ENCODE measurements around the gene RAB40B. TPM values are rescaled to one million over a fixed set of nuclear protein-coding genes. Genes with fewer than 3 reads are reported as not detected.

Gene RAB40B
- total RNA-seq, 2 donors from 2014 or later, result 18.2 to 39.9 TPM

DNA sequence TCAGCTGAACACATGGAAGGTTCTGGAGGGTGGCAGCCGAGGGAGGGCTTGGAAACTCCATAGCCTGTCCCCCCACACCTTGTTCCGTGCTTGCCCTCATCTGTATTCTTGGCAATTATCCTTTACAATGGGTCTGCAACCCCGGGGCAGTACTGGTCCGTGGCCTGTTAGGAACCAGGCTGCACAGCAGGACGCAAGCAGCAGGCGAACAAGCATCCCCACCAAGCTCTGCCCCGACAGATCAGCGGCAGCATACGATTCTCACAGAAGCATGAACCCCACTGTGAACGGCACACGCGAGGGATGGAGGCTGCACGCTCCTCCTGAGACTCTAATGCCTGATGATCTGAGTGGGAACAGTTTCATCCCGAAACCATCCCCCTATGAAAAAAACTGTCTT, 56.5 kb downstream of the RAB40B start:
- 89 to 95% methylated on average over 3 to 14 of the region's 14 CpGs for WGBS, 2 donors
- peak overlapping the region in 1 of 4 donors; percentile 13 for H3K27ac ChIP-seq
- intact Hi-C loops (cut with DNase I), result no loop called here
- peaks cover 0 to 9% (median 0%) of the 10 kb centered on the region in 3 donors for H3K9me3 ChIP-seq
- peaks cover 85% of the 10 kb centered on the region for H3K4me1 ChIP-seq
- ATAC-seq (no peak), DNase-seq (no peak)
- H3K36me3 ChIP-seq (replicated peaks in 1 of 2; ENCODE audit: insufficient read depth in 1 of 2, low read depth in 2 of 2), result peaks cover 10% of the 10 kb centered on the region in 2 donors
- no peaks in the 10 kb centered on the region for H3K27me3 ChIP-seq
- TF ChIP-seq, protein P1, sequence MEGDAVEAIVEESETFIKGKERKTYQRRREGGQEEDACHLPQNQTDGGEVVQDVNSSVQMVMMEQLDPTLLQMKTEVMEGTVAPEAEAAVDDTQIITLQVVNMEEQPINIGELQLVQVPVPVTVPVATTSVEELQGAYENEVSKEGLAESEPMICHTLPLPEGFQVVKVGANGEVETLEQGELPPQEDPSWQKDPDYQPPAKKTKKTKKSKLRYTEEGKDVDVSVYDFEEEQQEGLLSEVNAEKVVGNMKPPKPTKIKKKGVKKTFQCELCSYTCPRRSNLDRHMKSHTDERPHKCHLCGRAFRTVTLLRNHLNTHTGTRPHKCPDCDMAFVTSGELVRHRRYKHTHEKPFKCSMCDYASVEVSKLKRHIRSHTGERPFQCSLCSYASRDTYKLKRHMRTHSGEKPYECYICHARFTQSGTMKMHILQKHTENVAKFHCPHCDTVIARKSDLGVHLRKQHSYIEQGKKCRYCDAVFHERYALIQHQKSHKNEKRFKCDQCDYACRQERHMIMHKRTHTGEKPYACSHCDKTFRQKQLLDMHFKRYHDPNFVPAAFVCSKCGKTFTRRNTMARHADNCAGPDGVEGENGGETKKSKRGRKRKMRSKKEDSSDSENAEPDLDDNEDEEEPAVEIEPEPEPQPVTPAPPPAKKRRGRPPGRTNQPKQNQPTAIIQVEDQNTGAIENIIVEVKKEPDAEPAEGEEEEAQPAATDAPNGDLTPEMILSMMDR (IDR thresholded peaks at IDR 0.05), result no peak
- no peak for TF ChIP-seq POLR2A (IDR thresholded peaks at IDR 0.05)
- H3K4me3 ChIP-seq, result no peak overlapping the region

GRCh38 chr17:82640036-82640435, 58.5 kb downstream of the RAB40B start:
- no peak for DNase-seq
- peaks cover 10% of the 10 kb centered on the region in 2 donors for H3K36me3 ChIP-seq (replicated peaks in 1 of 2; ENCODE audit: insufficient read depth in 1 of 2, low read depth in 2 of 2)
- no peak overlapping the region for H3K4me3 ChIP-seq
- no peaks in the 10 kb centered on the region for H3K27me3 ChIP-seq
- no peak overlapping the region for H3K27ac ChIP-seq
- peaks cover 0 to 11% (median 0%) of the 10 kb centered on the region in 3 donors for H3K9me3 ChIP-seq
- intact Hi-C loops (cut with DNase I), result no loop called here
- WGBS, 2 donors, result 82 to 92% methylated on average over 5 of the region's 5 CpGs
- TF ChIP-seq, protein P1 (IDR thresholded peaks at IDR 0.05), result no peak
- no peak for TF ChIP-seq POLR2A (IDR thresholded peaks at IDR 0.05)
- H3K4me1 ChIP-seq, result peaks cover 82% of the 10 kb centered on the region
- no peak for ATAC-seq

DNA sequence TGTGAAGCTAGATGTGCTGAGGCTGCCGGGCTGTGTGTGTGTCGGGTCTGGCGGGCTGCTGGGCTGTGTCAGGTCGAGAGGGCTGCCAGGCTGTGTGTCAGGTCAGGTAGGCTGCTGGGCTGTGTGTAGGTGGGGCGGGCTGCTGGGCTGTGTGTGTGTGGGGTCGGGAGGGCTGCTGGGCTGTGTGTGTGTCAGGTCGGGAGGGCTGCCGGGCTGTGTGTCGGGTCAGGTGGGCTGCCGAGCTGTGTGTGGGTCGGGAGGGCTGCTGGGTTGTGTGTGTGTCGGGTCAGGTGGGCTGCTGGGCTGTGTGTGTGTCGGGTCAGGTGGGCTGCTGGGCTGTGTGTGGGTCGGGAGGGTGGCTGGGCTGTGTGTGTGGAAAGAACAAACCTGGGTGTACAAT, 58.9 kb downstream of the RAB40B start:
- peak overlapping the region in 1 of 4 donors; percentile 44 for H3K27ac ChIP-seq
- no peak overlapping the region for H3K4me3 ChIP-seq
- H3K36me3 ChIP-seq (replicated peaks in 1 of 2; ENCODE audit: insufficient read depth in 1 of 2, low read depth in 2 of 2), result peaks cover 10% of the 10 kb centered on the region in 2 donors
- TF ChIP-seq, protein P1 (IDR thresholded peaks at IDR 0.05), result no peak
- no peak for TF ChIP-seq POLR2A (IDR thresholded peaks at IDR 0.05)
- peaks cover 0 to 11% (median 0%) of the 10 kb centered on the region in 3 donors for H3K9me3 ChIP-seq
- DNase-seq (no peak), ATAC-seq (no peak)
- intact Hi-C loops (cut with DNase I), result no loop called here
- WGBS, 2 donors, result 73 to 83% methylated on average over 9 to 14 of the region's 14 CpGs
- H3K27me3 ChIP-seq, result no peaks in the 10 kb centered on the region
- peaks cover 82% of the 10 kb centered on the region for H3K4me1 ChIP-seq

DNA sequence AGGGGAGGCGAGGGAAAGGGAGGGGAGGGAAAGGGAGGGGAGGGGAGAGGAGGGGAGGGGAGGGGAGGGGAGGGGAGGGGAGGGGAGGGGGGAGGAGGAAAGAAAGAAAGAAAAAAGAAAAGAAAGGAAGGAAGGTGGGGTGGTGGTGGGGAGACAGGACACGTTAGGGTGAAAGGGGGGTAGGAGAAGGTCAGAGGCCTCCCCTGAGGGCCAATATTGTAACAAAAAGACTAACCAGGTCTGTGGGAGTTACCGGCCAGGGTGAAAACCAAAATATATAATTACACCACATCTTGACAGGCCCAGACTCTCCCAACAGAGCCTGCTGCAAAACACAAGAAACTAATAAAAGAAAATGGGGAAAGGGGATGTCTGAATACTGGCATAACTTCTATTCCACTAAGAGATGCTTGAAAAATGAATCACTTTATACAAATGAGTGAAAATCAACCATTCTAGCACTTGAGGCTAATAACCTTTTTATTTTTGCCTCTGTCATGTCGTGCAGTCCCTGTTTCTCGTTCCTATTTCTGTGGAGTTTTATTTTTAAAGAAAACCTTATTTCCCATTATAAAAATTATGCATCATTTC, 60.2 kb downstream of the RAB40B start:
- ATAC-seq (no peak), DNase-seq (no peak)
- 80 to 94% methylated on average over 4 to 5 of the region's 5 CpGs for WGBS, 2 donors
- no peaks in the 10 kb centered on the region for H3K27me3 ChIP-seq
- H3K9me3 ChIP-seq, result peaks cover 0 to 11% (median 0%) of the 10 kb centered on the region in 3 donors
- peaks cover 82% of the 10 kb centered on the region for H3K4me1 ChIP-seq
- intact Hi-C loops (cut with DNase I), result no loop called here
- H3K36me3 ChIP-seq (replicated peaks in 1 of 2; ENCODE audit: insufficient read depth in 1 of 2, low read depth in 2 of 2), result peaks cover 7 to 10% of the 10 kb centered on the region in 2 donors
- peak overlapping the region in 2 of 4 donors; percentile 94 to 99 for H3K27ac ChIP-seq
- TF ChIP-seq POLR2A (IDR thresholded peaks at IDR 0.05), result no peak
- TF ChIP-seq, protein P1 (IDR thresholded peaks at IDR 0.05), result no peak
- H3K4me3 ChIP-seq, result no peak overlapping the region
